HL-60 (cell line): ENCODE measurements around the gene BSG.

Experiments used
- DNase-seq, 2 experiments: peaks; one replicate each; pipeline ENCODE4 v3.0.0-alpha.2; 2010 to 2020; ENCODE audit warnings: low read depth in 1 of 2, low spot score in 1 of 2
- H3K27ac ChIP-seq: fragments of 250-450 bp; sonication (Bioruptor Pico); replicated peaks from 2 replicates; pipeline ENCODE4 v1.5.1; 2020; ENCODE audit warnings: mild to moderate bottlenecking, moderate library complexity
- H3K27me3 ChIP-seq: fragments of 250-450 bp; sonication (Bioruptor Pico); 2 replicates; pipeline ENCODE4 v1.5.1; 2021; ENCODE audit warnings: mild to moderate bottlenecking, moderate library complexity; ENCODE audit not compliant: insufficient read depth, poor library complexity, severe bottlenecking
- H3K4me3 ChIP-seq: replicated peaks from 2 replicates; pipeline ENCODE4 v1.5.1; 2011; ENCODE audit warnings: mild to moderate bottlenecking, control low read depth, low read length; ENCODE audit not compliant: insufficient read depth
- CTCF ChIP-seq: IDR thresholded peaks from one replicate; pipeline ENCODE4 v1.5.1; 2011; ENCODE audit warnings: low read length, control low read depth, inconsistent platforms; ENCODE audit not compliant: insufficient read depth
- GABPA ChIP-seq: IDR thresholded peaks from 2 replicates; pipeline ENCODE4 v1.6.1; 2012; ENCODE audit warnings: low read depth
- POLR2AphosphoS5 ChIP-seq: IDR thresholded peaks from 2 replicates; pipeline ENCODE4 v1.6.1; 2012; ENCODE audit warnings: low read depth
- REST ChIP-seq: IDR thresholded peaks from 2 replicates; pipeline ENCODE4 v1.6.1; 2012; ENCODE audit warnings: low read depth; ENCODE audit not compliant: insufficient replicate concordance
- SPI1 ChIP-seq: IDR thresholded peaks from 2 replicates; pipeline ENCODE4 v1.6.1; 2012; ENCODE audit warnings: low read depth, mild to moderate bottlenecking, borderline replicate concordance

Gene BSG

GRCh38 chr19:539429-540030 is 32.9 kb upstream of the BSG start:
- H3K27me3 ChIP-seq, result no peaks in the 10 kb centered on the region
- TF ChIP-seq CTCF, result no peak
- no peak for TF ChIP-seq SPI1
- TF ChIP-seq GABPA, result no peak
- TF ChIP-seq REST, result no peak
- TF ChIP-seq POLR2AphosphoS5, result no peak
- H3K27ac ChIP-seq, result no peak overlapping the region
- H3K4me3 ChIP-seq, result no peak overlapping the region
- DNase-seq, result no peak

GRCh38 chr19:540867-541637 is 31.3 kb upstream of the BSG start:
- no peak overlapping the region for H3K27ac ChIP-seq
- no peak overlapping the region for H3K4me3 ChIP-seq
- H3K27me3 ChIP-seq, result no peaks in the 10 kb centered on the region
- no peak for DNase-seq
- no peak for TF ChIP-seq POLR2AphosphoS5
- no peak for TF ChIP-seq SPI1
- TF ChIP-seq REST, result no peak
- no peak for TF ChIP-seq CTCF

GRCh38 chr19:541699-542098 is 30.7 kb upstream of the BSG start:
- no peak overlapping the region for H3K4me3 ChIP-seq
- no peak overlapping the region for H3K27ac ChIP-seq
- H3K27me3 ChIP-seq, result no peaks in the 10 kb centered on the region
- DNase-seq, result no peak
- TF ChIP-seq REST, result no peak
- no peak for TF ChIP-seq CTCF
- no peak for TF ChIP-seq SPI1
- no peak for TF ChIP-seq GABPA
- TF ChIP-seq POLR2AphosphoS5, result no peak
